IPS DF 6.9 (cell line): ENCODE measurements around the gene PIAS3.

ENCODE experiments used
- DNase-seq: peaks from one replicate; pipeline ENCODE4 v3.0.0-alpha.2; 2013; ENCODE audit warnings: low read depth, low spot score
- H3K27ac ChIP-seq: one replicate; pipeline ENCODE4 v1.5.1; 2013; ENCODE audit warnings: low read length, control low read depth
- H3K27me3 ChIP-seq: 2 replicates; pipeline ENCODE4 v1.6.1; 2013; ENCODE audit warnings: mild to moderate bottlenecking, low read length; ENCODE audit not compliant: control insufficient read depth, insufficient read depth
- H3K36me3 ChIP-seq: 2 replicates; pipeline ENCODE4 v1.6.1; 2013; ENCODE audit warnings: low read length; ENCODE audit not compliant: control insufficient read depth, insufficient read depth
- H3K4me1 ChIP-seq: 2 replicates; pipeline ENCODE4 v1.6.1; 2013; ENCODE audit warnings: low read length; ENCODE audit not compliant: control insufficient read depth, insufficient read depth
- H3K4me3 ChIP-seq: 2 replicates; pipeline ENCODE4 v1.5.1; 2013; ENCODE audit warnings: mild to moderate bottlenecking, low read length
- H3K9me3 ChIP-seq: 2 replicates; pipeline ENCODE4 v1.6.1; 2013; ENCODE audit warnings: low read length, inconsistent platforms; ENCODE audit not compliant: control insufficient read depth, insufficient read depth
- WGBS: extraction: QIAGEN DNeasy Blood & Tissue Kit; methylation state at CpG from one replicate; pipeline ENCODE4 v1.1.7; 2013; ENCODE audit warnings: mixed read lengths, missing lambda C conversion rate; ENCODE audit not compliant: insufficient read length, insufficient coverage; 5-methylcytosine and 5-hydroxymethylcytosine counted together

PIAS3 gene

DNA sequence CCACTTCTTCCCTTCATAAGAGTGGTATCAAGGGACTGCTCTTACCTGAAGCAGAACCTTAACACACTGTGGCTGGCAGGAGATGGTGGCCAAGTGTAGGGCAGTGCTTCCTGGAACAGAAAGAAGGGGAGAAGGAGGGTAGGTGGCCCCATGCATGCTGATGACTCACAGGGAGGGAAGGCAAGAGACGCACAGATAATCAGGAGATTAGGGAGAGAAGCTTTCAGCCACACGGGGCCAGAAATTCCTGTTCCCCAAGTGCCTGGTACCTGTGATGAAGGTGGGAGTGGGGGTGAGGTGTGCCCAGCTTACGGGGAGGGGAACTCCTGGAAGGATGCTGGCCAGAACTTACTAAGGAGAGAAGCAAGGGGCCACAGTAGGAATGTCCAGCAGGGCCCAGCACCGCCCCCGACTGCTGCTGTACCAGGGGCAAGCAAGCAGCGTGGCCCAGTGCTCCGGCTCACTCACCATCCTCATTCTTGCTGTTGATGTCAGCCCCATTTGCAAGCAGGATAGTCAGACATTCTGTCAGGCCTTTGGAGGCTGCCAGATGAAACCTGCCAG is 19.1 kb upstream of the PIAS3 start:
- Histone ChIP-seq H3K4me1 (peaks cover 1% of the 10 kb centered on the region), H3K36me3 (no peaks in the 10 kb centered on the region), H3K4me3 (no peak overlapping the region), H3K27me3 (no peaks in the 10 kb centered on the region; the same call in 1 of the 2 replicates), H3K9me3 (no peaks in the 10 kb centered on the region), H3K27ac (no peak overlapping the region)
- no peak for DNase-seq
- no CpG with 5 or more reads among the region's 7 CpGs for WGBS

DNA sequence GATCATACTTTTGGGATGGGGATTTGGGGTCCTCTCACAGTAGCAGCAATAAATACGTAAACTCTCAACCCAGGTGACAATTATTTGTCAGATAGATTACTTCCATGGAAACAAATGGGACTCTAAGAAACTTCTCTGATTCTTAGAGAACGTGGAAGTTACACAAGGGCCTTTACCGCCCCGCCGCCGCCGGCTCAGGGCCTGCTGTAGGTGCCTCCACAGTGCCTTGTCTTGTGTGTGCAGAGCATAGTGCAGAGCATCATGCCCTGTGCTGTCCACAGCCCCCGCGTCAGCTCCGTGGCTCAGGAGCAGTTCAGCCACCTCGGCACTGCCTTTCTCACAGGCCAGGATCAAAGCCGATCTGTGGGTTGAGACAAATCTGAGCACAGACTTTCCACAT is 15.8 kb upstream of the PIAS3 start:
- DNase-seq, result no peak
- Histone ChIP-seq H3K4me3 (no peak overlapping the region), H3K36me3 (no peaks in the 10 kb centered on the region), H3K9me3 (no peaks in the 10 kb centered on the region), H3K27ac (no peak overlapping the region), H3K27me3 (peaks cover 2% of the 10 kb centered on the region; the same call in 1 of the 2 replicates), H3K4me1 (peaks cover 4% of the 10 kb centered on the region)
- whole genome bisulfite sequencing, result no CpG with 5 or more reads among the region's 12 CpGs

DNA sequence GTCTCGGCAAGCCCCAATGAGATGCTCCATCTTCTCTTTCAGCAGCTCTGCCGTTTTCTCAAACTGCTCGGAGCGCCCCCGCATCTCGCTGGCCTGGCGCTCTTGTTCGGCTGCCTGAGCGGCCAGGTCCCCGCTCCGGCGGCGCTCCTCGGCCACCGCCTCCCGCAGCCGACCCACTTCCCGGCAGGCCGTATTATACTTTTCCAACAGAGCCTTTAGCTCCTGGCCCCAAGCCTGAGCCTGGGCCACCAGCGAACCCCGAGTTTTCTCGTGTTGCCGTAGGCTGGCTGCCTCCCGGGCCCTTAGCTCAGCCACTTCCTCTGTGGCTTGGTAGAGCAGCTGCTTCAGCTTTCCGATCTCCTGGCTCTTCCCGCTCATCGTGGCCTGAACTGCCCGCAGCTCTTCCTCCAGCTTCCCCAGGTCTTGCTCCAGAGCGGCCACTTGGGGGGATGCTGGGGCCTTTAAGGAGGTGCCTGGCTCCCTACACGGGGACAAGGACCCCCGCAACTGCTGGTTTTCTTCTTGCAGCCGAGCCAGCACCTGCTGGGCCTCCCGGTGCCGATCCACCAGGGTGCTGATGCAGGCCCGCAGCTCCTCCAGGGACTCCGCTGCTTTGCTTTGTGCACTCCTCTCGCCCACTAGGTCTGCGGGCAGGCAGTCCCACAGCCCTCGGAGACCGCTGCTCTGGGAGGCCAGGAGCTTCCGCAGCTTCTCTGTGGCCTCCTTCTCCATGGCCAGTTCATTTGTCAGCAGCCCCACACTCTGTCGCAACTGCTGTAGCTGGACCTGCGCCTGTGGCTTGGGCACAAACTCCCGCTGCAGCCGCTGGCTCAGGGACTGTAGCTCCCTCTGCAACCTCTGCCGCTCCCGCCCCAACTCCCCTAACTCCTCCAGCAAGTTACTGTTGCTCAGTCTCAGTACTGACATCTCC is 13.4 kb upstream of the PIAS3 start:
- Histone ChIP-seq H3K27me3 (peaks cover 2% of the 10 kb centered on the region; the same call in 1 of the 2 replicates), H3K4me3 (peak overlapping the region; percentile 42; the same call in 1 of the 2 replicates), H3K27ac (no peak overlapping the region), H3K9me3 (no peaks in the 10 kb centered on the region), H3K4me1 (peaks cover 2% of the 10 kb centered on the region), H3K36me3 (no peaks in the 10 kb centered on the region)
- DNase-seq, result no peak
- no CpG with 5 or more reads among the region's 47 CpGs for WGBS

DNA sequence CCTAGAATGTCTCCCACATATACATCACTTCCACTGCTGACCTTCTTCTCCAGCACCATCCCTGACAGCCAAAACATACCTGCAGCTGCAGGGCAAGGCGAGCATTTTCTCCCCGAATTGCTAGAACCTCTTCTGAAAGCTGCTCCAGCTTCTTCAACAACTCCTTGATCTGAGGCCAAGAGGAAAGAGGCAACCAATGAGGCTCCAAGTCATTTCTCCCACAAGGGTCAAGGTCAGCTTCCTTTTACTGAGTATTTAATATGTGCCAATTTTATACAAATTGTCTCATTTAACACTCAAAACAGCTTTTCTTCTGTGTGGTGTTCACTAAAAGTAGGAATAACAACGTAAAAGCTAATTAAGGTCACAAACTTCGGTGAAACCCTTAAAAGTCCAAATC is 9.4 kb upstream of the PIAS3 start:
- Histone ChIP-seq H3K27me3 (peaks cover 2% of the 10 kb centered on the region; the same call in 1 of the 2 replicates), H3K27ac (no peak overlapping the region), H3K36me3 (no peaks in the 10 kb centered on the region), H3K9me3 (no peaks in the 10 kb centered on the region), H3K4me3 (no peak overlapping the region), H3K4me1 (peaks cover 2% of the 10 kb centered on the region)
- no peak for DNase-seq
- no CpG with 5 or more reads among the region's 4 CpGs for WGBS

DNA sequence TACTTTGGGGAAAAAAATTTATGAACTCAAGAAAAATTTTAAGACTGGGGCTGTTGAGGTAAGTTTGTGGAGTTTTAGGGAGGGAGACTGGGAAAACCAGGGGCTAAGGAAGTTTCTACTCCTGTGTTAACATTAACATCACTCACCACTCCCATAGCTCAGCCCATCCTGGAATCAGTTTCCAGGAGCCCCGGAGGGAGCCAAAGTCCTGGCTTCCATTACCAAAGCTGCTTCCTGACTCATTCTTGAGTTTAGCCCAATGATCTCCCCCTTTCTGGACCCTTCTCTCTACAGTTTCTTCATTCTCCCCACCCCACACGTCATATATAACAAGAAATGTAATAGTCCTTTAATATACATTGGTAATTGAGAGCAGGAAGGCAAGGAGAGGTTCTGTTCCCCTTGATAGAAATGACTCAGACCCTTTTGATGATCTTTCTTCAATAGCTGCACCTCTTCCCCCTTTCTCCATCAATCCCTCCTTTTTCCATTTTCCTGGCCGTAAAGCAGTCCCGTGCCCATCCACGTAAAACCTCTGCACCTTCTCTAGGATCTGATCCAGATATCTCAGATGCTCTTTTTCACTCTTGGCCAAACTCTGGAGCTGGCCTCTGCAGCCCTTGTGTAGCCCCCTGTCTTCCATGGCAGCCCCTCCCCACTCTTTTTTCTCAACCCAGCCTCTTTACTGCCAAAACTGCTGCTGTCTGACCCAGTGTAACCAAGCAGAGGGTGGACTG is 4.6 kb upstream of the PIAS3 start:
- no peak overlapping the region for H3K4me3 ChIP-seq
- no peaks in the 10 kb centered on the region for H3K36me3 ChIP-seq
- no peak for DNase-seq
- WGBS, result no CpG with 5 or more reads among the region's 5 CpGs
- H3K27me3 ChIP-seq, result no peaks in the 10 kb centered on the region
- H3K9me3 ChIP-seq, result no peaks in the 10 kb centered on the region
- H3K27ac ChIP-seq, result no peak overlapping the region
- H3K4me1 ChIP-seq, result no peaks in the 10 kb centered on the region

DNA sequence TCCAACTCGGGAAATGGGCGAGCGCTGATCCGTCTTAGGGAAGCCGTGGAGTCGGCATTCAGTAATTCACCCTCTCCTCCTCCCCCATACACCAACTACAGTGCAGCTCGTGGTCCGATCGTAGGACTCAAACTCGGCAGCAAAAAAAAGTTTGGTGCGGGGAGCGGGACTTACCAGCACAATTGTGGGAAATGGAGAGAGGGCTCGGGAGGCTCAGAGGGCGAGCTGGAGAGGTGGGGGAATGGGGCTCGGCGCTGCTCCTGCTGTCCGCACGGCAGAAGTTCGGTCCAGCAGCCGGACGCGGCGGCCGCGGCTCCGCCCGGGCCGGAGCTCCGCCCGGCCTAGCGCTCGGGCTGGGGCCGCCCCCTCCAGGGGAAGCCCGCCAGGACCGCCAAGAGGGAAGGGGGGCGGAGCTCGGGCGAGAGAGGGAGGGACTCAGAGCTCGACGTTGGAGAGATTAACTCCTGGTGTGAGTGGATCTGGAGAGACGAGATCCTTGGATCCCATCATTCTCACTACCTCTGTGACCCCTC is 676 bp upstream of the PIAS3 start:
- H3K4me3 ChIP-seq, result peak overlapping the region; percentile 98; the same call in 1 of the 2 replicates
- DNase-seq, result no peak
- no peaks in the 10 kb centered on the region for H3K27me3 ChIP-seq
- H3K9me3 ChIP-seq, result no peaks in the 10 kb centered on the region
- H3K36me3 ChIP-seq, result peaks cover 12% of the 10 kb centered on the region; the same call in 1 of the 2 replicates
- peaks cover 2% of the 10 kb centered on the region; the same call in 1 of the 2 replicates for H3K4me1 ChIP-seq
- WGBS, result no CpG with 5 or more reads among the region's 41 CpGs
- no peak overlapping the region for H3K27ac ChIP-seq

DNA sequence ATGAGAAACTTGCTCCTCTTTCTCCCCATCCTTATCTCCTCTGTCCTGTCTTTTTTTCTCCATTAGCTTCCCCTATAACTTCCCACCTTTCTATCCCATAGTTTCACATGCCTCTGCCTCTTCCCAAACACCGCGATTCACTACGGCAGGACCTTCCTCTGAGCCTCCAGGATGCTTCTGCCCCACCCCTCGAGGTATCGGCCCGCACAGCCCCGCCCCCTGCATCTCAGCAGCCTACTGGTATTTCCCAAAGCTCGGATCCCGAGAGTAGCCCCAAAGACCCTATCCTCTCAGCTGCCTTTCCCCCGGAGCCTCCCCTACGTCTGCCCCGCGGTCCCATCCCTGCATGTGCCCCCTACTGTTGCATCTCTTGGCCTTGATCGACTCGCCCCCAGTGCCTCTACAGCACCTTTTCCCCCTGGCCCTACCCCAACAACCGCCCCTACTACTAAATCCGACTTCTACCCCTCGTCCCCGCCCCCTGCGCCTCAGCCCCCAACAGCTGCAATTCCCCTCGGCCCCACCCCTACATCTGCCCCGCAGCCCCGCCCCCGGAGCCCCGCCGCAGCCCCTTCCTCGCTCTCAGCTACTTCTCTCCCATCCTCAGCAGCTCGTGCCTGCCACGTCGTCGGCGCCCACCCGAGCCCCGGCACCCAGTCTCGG is 512 bp downstream of the PIAS3 start:
- H3K4me1 ChIP-seq, result peaks cover 2% of the 10 kb centered on the region; the same call in 1 of the 2 replicates
- peaks cover 20% of the 10 kb centered on the region for H3K36me3 ChIP-seq
- no peak overlapping the region for H3K27ac ChIP-seq
- WGBS, result no CpG with 5 or more reads among the region's 35 CpGs
- H3K9me3 ChIP-seq, result no peaks in the 10 kb centered on the region
- H3K27me3 ChIP-seq, result no peaks in the 10 kb centered on the region
- H3K4me3 ChIP-seq, result peak overlapping the region; percentile 98; the same call in 1 of the 2 replicates
- no peak for DNase-seq

DNA sequence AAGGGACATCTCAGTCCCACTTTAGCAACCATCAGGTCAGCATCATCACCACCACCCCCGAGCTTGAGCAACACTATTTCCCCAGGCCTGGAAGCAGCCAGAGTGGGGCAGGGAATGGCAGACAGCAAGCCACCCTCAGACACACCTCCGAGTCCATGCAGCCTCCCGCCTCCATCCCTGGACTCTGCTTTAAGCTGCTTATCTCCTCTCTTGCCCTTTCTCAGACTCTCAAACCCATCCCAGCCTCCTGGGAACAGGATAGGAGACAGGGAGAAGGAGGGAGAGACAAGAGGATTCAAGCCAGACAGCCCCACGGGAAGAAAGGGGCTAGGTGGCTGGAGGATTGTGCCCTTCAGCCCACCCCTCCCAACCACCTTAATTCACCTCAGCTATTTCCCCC is 1.7 kb downstream of the PIAS3 start:
- no peak overlapping the region for H3K4me3 ChIP-seq
- H3K27ac ChIP-seq, result no peak overlapping the region
- no peaks in the 10 kb centered on the region for H3K27me3 ChIP-seq
- H3K9me3 ChIP-seq, result no peaks in the 10 kb centered on the region
- no CpG with 5 or more reads among the region's 4 CpGs for WGBS
- H3K4me1 ChIP-seq, result peaks cover 2% of the 10 kb centered on the region; the same call in 1 of the 2 replicates
- DNase-seq, result no peak
- H3K36me3 ChIP-seq, result peaks cover 20% of the 10 kb centered on the region

DNA sequence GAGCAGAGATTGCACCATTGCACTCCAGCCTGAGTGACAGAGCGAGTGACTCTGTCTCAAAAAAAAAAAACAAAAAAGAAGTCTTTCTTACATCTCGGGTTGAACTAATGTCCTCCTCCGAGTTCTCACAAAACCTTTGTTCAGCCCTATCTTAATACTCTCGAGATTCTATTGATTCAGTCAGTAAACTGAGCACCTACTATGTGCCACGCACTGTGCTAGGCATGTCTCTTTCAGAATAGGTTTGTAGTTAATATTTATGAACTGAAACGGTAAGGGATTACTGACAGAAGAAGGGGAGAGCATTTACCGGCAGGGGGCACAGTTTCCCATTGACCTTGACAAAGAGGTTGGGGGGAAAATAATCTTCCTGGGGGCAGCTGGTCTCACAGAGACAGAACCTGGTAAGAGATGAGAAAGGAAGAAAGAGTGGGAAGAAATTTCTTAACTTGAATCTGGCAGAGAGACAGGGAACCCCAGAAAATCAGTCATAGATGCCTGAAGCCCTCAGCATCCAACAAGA is 3.4 kb downstream of the PIAS3 start:
- no peak for DNase-seq
- H3K4me3 ChIP-seq, result no peak overlapping the region
- peaks cover 23% of the 10 kb centered on the region for H3K36me3 ChIP-seq
- H3K9me3 ChIP-seq, result no peaks in the 10 kb centered on the region
- no peaks in the 10 kb centered on the region for H3K27me3 ChIP-seq
- no peak overlapping the region for H3K27ac ChIP-seq
- no CpG with 5 or more reads among the region's 7 CpGs for WGBS
- H3K4me1 ChIP-seq, result peaks cover 2% of the 10 kb centered on the region; the same call in 1 of the 2 replicates
